ENCODE data around the gene B3GLCT.
"Not testable (repeated sequence)": the region's sequence is repeated elsewhere in the genome, so short reads cannot be mapped to it uniquely, and the experiment has no call there.

B3GLCT gene

DNA sequence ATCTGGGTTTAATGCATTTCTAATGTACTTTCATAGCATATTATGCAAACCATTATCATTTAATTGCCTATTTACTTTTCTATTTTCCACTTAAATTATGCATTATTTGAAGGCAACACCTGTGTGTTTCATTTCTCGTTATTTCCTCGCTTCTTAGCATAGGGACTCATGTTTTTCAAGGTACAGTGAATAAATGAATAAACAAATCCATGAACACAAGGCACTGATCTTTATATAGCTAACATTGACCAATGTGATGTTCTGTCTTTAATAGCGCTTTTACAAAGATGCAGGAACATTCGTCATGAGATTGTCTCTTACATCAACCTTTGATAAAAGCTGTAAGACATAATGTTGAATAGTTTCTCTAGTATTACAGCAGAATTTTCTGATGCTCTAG lies 121.2 kb downstream of the B3GLCT start:
- no peak overlapping the region for H3K4me3 ChIP-seq (ENCODE audit: low read length)

DNA sequence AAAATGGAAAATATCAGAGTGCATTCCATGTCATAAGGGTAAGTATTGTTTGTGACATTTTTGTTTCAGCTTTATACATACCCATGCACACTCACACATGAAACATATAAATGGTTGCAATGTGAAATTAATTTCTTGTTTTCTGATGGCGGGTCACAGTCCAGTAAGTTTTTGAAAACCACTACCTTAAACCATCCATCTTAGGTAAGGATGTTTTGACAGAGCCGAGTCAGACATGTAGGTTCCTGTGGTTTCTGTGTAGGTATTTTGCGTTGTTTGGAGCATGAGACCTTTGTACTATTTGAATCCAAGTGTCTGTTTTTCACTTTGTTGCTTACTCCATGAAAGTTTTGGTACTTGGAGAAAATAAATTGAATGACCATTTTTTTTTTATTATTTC lies 121.7 kb downstream of the B3GLCT start:
- TF ChIP-seq ZNF274 (IDR thresholded peaks at IDR 0.05; ENCODE audit: low read depth, low read length) = no peak
- no peak overlapping the region for H3K4me3 ChIP-seq (ENCODE audit: low read length)

More for the DNA sequence above, 121.2 kb downstream of the B3GLCT start:
- no peak for TF ChIP-seq ZNF274 (IDR thresholded peaks at IDR 0.05; ENCODE audit: low read depth, low read length)

DNA sequence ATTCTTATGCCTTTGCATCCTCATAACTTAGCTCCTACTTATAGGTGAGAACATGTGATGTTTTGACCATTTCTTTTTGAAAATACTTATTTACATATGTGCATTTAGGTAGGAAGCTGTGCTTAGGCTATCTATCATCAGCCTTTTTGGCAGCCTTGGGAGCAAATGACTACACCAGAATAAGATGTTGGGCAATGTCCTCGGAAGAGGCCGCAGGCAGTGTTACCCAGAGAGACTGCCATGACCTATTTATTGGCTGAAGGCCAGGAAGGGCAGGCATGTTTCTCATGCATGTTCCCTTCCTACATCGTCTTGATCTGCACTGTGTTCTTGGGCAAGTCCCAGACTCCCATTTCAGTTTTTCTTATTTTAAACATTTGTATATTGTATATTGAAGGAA lies 122.3 kb downstream of the B3GLCT start:
- no peak for TF ChIP-seq ZNF274 (IDR thresholded peaks at IDR 0.05; ENCODE audit: low read depth, low read length)
- no peak overlapping the region for H3K4me3 ChIP-seq (ENCODE audit: low read length)

DNA sequence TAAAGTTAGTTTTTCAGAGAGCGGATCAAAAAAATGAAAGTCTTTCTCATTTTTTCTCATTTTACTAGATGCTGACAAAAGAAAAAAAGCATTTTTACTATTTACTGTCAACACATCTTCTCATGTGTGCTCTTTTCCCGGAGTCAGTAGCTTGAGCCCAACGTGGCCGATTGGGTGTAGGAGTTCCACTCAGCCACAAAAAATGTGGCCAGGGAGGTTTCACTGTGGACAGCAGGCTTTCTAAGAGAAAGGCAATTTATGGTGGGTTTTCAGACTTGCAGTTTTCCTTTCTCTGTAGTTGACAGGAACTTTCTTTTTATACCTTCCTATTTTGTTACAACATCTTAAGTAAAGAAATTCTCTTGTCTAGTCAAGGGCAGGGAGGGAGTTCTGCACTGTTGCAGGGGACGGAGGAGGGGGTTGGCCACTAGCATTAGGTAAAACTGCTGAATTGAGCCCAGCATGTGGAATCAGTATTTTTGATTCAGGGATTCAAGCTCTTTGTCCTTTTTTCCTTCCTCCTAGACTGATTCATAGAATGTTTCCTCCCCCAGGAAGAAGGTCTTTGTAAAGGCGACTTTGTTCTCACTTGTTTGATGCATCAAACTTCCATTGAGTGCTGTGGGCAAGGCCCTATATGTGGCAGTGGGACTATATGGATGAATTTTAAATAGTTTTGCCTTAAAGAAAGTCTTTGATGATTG lies 123.1 kb downstream of the B3GLCT start:
- no peak for TF ChIP-seq ZNF274 (IDR thresholded peaks at IDR 0.05; ENCODE audit: low read depth, low read length)
- no peak overlapping the region for H3K4me3 ChIP-seq (ENCODE audit: low read length)

DNA sequence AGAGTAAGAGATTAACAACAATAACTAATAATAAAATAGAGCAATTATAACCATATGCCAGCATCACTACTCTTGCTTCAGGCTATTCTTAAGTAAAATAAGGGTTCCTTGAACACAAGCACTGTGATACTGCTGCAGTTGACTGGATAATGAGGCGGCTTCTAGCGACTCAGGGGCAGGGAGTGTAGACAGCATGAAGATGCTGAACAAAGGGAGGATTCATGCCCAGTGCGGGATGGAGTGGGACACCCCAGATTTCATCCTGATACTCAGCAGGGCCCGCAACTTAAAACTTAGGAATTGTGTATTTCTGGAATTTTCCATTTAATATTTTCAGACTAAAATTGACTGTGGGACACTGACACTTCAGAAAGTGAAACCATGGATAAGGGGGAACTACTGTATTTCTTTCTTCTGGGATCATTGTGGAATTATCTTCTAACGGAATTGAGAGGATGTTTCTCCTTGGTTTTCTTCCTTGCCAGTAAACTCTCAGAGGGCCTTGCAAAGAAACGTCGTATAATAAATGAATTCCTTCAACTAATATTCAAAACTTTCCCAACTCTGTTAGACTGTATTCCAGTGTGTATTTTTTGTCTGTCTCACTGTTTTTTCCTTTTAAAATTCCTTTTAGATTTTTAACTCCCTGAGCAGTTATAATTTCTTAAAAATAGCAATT lies 127.5 kb downstream of the B3GLCT start:
- H3K4me3 ChIP-seq (ENCODE audit: low read length) = no peak overlapping the region
- no peak for TF ChIP-seq ZNF274 (IDR thresholded peaks at IDR 0.05; ENCODE audit: low read depth, low read length)

DNA sequence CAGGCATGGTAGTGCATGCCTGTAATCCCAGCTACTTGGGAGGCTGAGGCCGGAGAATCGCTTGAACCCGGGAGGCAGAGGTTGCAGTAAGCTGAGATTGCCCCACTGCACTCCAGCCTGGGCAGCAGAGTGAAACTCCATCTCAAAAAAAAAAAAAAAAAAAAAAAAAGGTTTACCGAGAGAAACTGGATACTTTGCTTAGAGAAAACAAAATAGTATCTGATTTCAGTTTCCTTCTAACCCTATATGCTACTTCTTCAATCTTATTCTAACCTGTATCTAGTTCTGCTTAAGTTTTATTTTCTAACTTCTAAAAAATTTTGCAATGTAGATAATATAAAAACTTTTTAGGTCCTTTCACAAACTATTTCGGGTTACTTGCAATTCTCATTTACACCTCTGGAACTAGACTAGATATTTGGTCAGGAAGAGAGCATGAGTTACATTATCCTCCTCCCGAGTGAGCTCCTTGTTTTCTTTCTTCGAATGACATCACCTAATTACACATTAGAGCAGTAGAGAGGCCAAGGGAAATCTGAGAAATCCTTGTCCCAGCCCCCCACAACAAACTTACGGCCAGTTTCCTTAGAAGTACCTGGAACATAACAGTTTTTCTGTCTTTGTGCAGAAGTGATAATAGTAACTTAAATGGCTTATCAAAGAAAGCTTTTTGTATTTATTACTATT lies 128.9 kb downstream of the B3GLCT start:
- TF ChIP-seq ZNF274 (IDR thresholded peaks at IDR 0.05; ENCODE audit: low read depth, low read length) = no peak

DNA sequence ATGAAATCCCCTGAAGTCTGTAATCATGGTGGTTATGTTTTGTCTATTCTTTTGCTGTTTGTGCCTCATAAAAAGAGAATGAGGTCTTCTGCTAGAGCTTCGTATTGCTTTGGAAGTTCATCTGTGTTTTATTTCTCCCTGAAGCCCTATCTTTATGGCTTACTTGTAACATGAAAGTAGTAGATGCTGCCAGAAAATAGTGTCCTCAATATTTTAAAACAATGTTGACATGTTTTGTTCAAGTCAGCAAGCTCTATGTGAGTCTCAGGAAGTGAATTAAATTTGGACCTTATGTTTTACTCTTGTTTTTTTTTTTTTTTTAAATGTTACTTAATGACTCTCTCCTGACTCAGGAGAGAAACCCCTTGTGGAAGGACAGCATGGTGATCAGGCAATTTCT lies 130.5 kb downstream of the B3GLCT start:
- TF ChIP-seq ZNF274 (IDR thresholded peaks at IDR 0.05; ENCODE audit: low read depth, low read length) = no peak
- H3K4me3 ChIP-seq (ENCODE audit: low read length) = no peak overlapping the region

More for the DNA sequence above, 128.9 kb downstream of the B3GLCT start:
- no peak overlapping the region for H3K4me3 ChIP-seq (ENCODE audit: low read length)

DNA sequence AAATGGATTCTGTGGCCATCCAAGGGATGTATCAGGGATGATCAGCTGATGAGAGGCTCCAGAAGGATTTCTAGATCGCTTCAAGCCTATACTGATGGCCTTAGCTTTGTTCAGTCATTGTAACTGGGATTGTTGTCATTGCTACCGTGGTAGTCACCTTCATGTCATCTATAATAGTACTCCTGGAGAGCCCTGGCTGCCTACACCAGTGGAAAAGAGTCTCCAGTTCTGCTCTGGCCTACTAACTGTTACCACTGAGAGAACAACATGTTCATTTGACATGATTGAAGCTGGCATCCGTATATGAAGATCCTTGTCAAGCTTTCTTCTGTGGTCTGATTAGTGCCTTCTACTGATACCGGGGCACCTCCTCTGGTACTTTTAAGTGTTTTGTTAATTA lies 131.3 kb downstream of the B3GLCT start:
- H3K4me3 ChIP-seq (ENCODE audit: low read length) = no peak overlapping the region
- TF ChIP-seq ZNF274 (IDR thresholded peaks at IDR 0.05; ENCODE audit: low read depth, low read length) = no peak

DNA sequence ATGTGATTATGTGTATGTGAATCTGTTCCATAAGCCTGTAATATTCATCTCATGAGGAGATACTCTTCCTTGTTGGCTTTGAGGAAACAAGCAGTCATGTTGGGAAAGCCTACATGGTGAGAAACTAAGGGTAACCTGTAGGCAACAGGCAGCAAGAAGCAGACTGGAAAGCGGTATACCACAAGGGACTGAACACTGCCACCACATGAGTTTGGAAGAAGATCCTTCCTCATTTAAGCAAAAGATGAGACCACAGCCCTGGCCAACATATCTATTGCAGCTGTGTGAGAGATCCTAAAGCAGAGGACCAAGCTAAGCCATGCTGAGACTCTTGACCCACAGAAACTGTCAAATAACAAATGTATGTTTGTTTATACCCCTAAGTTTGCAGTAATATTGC lies 134.8 kb downstream of the B3GLCT start:
- H3K4me3 ChIP-seq (ENCODE audit: low read length) = no peak overlapping the region
- no peak for TF ChIP-seq ZNF274 (IDR thresholded peaks at IDR 0.05; ENCODE audit: low read depth, low read length)

DNA sequence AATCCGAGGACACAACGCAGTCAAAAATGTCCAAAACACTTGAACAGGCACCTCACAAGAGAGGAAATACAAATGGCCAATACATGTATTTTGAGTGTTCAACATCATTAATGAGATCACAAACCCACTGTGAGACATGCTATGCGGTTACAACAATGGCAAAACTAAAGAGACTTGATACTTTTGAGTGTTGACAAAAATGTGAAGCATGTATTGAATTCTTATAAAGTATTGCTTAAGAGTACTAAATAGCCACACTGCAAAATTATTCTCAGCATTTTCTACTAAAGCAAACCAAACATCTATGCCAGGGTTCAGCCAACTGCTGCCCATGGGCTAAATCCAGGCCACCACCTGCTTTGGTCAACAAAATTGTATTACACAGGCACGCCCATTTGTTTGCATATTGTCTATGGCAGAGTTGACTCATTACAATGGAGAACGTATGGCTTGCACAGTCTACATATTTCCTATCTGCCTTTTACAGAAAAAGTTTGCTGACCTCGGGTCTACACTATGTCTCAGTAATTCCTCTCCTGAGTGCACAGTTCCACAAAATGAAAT lies 135.3 kb downstream of the B3GLCT start:
- TF ChIP-seq ZNF274 (IDR thresholded peaks at IDR 0.05; ENCODE audit: low read depth, low read length) = no peak
- H3K4me3 ChIP-seq (ENCODE audit: low read length) = no peak overlapping the region

DNA sequence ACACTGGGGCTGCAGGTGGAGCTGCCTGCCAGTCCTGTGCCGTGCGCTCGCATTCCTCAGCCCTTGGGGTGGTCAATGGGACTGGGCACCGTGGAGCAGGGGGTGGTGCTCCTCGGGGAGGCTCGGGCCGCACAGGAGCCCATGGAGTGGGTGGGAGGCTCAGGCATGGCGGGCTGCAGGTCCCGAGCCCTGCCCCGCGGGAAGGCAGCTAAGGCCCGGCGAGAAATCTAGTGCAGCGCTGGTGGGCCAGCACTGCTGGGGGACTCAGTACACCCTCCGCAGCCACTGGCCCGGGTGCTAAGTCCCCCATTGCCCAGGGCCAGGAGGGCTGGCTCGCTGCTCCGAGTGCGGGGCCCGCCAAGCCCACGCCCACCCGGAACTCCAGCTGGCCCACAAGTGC lies 139.8 kb downstream of the B3GLCT start:
- not testable (repeated sequence) for H3K4me3 ChIP-seq (ENCODE audit: low read length)

DNA sequence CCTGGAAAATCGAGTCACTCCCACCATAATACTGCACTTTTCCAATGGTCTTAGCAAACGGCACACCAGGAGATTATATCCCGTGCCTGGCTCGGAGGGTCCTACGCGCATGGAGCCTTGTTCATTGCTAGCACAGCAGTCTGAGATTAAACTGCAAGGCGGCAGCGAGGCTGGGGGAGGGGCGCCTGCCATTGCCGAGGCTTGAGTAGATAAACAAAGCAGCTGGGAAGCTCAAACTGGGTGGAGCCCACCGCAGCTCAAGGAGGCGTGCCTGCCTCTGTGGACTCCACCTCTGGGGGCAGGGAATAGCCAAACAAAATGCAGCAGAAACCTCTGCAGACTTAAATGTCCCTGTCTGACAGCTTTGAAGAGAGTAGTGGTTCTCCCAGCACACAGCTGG lies 141.1 kb downstream of the B3GLCT start:
- H3K4me3 ChIP-seq (ENCODE audit: low read length) = not testable (repeated sequence)

DNA sequence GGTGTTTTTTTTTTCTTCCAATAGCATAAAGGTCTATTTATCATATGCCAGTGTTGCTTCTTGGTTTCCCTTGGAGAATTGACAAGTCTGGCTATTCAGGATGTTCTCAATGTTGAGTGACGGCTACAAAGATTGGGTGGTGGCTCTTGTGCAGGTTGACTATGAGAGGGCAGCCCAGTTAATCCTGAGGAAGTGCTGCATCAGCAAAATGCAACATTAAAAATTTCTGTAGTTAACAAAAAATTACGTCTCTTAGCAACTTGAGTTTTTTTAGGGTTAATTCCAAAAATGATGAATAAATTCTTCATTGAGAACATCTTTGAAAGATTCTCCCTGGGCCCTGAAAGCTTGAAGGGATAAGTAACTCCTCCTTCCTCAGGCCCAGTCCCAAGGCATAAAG lies 147.1 kb downstream of the B3GLCT start:
- H3K4me3 ChIP-seq (ENCODE audit: low read length) = no peak overlapping the region
- TF ChIP-seq ZNF274 (IDR thresholded peaks at IDR 0.05; ENCODE audit: low read depth, low read length) = no peak

DNA sequence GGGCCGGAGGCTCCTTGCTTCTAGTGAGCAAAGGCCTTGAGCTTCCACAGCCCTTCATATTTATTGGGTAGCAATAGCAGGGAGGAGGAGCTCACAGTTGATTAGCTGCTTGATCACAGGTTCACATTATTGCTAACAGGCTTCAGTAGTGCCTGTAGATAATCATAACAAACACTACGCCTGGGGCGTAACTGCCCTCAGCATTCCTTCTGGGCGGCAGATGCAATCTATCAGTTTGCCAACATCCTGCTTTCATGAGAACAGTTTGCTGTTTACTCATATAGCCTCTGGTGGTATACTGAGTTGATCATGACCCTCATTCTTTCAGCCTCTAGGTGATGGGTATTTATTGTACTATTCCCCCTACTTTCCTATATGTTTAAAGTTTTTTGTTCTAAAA lies 149.4 kb downstream of the B3GLCT start:
- no peak overlapping the region for H3K4me3 ChIP-seq (ENCODE audit: low read length)
- TF ChIP-seq ZNF274 (IDR thresholded peaks at IDR 0.05; ENCODE audit: low read depth, low read length) = no peak

DNA sequence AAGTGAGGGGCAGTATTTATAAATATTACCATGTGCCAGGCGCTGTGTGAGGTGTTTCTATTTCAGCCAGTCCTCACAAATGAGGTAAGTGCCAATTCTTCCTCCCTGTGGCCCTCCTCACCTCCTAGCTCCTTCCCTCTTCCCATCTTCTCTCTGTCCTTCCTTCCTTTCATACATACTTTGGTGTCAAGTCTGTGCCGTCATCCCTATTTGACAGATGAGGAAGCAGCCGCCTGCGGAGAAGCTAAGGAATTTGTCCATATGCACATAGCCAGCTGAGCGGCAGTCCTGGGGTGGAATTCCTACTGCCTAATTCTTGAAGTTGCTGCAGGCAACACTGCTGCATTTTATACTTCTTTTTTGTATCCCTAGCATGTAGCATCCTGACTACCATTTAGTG lies 150.8 kb downstream of the B3GLCT start:
- no peak for TF ChIP-seq ZNF274 (IDR thresholded peaks at IDR 0.05; ENCODE audit: low read depth, low read length)

More for the DNA sequence above, 150.8 kb downstream of the B3GLCT start:
- H3K4me3 ChIP-seq (ENCODE audit: low read length) = no peak overlapping the region

Data from GM08714 (cell line).